Stimulated activated naive CD8-positive, alpha-beta T cell treated with anti-CD3 and anti-CD28 coated beads, Interleukin-15, Interleukin-2, amounts not matched to agents 100 U/mL and 50 U/mL, for 24 hours (primary cell): Measurements from ENCODE around the gene MAPK14.
"Not testable (repeated sequence)": the region's sequence is repeated elsewhere in the genome, so short reads cannot be mapped to it uniquely, and the experiment has no call there.

Experiments used
- ATAC-seq: fragments of 150-1000 bp; cut with Tn5 transposase; one replicate; pipeline ENCODE4 v1.10.0; 2021
- DNase-seq: peaks from one replicate; pipeline ENCODE4 v3.0.0; 2021

Gene MAPK14

DNA sequence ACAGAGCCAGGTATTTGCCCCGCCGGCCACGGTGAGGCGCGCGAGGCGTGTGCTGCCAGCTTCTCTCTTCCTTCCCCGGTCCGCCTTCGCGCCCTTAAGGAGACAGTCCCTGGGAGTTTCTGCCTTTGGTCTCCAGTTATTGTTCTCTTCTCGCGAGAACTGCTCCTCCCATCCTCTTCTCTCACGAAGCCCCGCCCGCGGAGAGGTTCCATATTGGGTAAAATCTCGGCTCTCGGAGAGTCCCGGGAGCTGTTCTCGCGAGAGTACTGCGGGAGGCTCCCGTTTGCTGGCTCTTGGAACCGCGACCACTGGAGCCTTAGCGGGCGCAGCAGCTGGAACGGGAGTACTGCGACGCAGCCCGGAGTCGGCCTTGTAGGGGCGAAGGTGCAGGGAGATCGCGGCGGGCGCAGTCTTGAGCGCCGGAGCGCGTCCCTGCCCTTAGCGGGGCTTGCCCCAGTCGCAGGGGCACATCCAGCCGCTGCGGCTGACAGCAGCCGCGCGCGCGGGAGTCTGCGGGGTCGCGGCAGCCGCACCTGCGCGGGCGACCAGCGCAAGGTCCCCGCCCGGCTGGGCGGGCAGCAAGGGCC is at the start of gene MAPK14:
Gene MAPK14 (plus strand): TSS at position 308 of the 587 bp plus-strand sequence. CDS start 350 bp downstream, outside the sequence.
- DNase-seq (peak; percentile 98), ATAC-seq (peak; percentile 89)

DNA sequence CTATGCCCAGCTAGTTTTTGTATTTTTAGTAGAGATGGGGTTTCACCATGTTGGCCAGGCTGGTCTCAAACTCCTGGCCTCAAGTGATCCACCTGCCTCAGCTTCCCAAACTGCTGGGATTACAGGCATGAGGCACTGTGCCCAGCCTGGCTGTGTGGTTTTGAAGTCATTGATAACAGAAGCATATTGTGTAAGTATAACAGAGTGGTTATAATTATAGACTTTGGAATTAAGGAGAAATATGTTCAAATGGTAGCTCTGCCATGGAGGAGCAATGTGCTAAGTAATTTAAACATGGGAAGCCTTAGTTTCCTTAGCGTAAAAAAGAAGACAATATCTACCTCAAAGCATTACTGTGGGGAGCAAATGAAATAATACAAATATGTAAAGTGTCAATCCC is 47.5 kb upstream of the MAPK14 start:
- not testable (repeated sequence) for DNase-seq, ATAC-seq

DNA sequence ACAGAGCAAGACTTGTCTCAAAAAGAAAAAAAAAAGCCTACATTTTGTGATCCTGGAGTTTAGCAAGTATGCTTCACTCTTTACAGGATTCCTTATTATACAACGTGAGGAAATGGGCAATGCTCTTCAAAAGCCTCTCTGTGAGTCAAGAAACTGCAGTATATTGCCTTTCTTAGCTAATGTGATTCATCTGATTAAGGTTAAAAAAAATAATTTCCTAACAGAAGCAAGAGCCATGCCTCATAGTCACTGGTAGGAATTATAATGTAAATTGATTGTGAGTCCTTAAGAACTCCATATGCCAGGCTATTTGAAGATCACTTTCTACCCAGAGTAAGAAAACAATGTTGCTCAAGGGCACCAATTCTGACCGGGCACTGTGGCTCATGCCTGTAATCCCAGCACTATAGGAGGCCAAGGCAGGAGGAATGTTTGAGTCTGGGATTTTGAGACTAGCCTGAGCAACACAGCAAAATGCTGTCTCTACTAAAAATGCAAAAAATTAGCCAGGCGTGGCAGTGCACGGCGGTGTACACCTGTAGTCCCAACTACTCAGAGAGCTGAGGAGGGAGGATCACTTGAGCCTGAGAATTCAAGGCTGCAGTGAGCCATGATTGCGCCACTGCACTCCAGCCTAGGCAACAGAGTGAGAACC is 46.5 kb upstream of the MAPK14 start:
- DNase-seq (no peak), ATAC-seq (no peak)

- ATAC-seq (no peak), DNase-seq (no peak)
Measured at GRCh38 chr6:35984701-35985100, 42.9 kb upstream of the MAPK14 start.

DNA sequence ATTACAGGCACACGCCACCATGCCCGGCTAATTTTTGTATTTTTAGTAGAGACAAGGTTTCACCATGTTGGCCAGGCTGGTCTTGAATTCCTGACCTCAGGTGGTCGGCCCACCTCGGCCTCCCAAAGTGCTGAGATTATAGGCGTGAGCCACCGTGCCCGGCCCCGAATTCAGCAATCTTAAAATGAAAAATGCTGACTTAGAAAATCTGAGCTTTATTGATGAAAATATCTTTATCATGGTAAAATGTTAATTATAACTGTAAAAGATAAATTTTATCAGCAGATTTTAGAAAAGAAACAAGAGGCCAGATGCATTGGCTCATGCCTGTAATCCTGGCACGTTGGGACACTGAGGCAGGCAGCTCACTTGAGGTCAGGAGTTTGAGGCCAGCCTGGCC is 39.6 kb upstream of the MAPK14 start:
- not testable (repeated sequence) for ATAC-seq

GRCh38 chr6:35993150-35993549 is 34.5 kb upstream of the MAPK14 start:
- DNase-seq (no peak), ATAC-seq (no peak)

More for the DNA sequence above, 39.6 kb upstream of the MAPK14 start:
- not testable (repeated sequence) for DNase-seq

- ATAC-seq (no peak), DNase-seq (no peak)
Measured at GRCh38 chr6:36000451-36000850, 27.2 kb upstream of the MAPK14 start.

GRCh38 chr6:36015666-36016065 is 11.9 kb upstream of the MAPK14 start:
- no peak for ATAC-seq

DNA sequence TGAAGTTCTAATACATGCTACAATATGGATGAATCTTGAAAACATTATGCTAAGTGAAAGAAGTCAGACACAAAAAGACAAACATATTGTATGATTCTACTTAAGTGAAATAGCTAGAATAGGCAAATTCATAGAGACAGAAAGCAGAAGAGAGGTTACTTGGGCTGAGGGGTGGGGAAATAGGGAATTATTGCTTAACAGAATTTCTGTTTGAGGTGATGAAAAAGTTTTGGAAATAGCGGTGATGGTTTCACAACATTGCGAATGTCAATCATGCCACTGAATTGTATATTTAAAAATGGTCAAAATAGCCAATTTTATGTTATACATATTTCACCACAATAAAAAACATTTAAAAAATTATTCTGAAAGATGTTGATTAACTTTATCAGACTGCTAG is 9.3 kb upstream of the MAPK14 start:
- DNase-seq (no peak), ATAC-seq (no peak)

More at GRCh38 chr6:36015666-36016065, 11.9 kb upstream of the MAPK14 start:
- DNase-seq, result no peak

- ATAC-seq (no peak), DNase-seq (no peak)
Measured at GRCh38 chr6:36019167-36019566, 8.4 kb upstream of the MAPK14 start.

GRCh38 chr6:36020154-36020553 is 7.5 kb upstream of the MAPK14 start:
- ATAC-seq, result no peak
- no peak for DNase-seq

DNA sequence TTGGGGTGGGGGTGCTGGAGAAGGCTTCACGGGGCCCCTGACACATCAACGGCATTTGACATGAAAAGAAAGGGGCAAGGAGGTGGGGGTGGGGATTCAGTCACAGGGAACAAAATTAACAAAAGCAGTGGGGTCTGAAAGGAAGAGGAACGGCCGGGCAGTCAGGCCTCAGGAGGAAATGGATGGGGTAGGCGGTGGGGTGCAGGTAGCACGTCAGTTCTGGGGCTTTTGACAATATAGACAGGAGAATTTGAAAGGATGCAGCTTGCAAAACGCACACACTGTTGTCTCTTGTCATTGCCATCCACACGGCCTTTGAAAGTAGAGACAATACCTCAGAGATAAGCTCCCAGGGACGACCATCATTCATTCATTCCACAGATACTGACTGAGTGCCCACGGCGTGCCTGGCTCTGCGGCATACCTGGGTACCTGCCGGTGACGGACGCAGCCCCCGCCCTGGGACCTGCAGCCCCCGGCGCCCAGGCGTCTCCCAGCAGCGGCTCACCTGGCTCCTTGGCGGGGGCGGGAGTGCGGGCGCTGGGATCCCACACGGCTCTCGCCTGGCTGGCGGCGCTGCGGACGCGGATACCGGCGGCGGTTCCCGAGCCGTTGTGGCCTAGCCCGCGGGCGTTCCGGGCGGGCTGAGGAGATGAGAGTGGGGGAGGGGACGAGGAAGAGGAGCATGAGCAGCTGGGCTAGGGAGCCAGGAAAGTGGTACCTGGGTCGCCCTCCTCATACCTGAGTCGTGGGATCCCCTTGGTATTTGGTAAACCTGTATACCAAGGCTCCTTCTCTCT is 3.4 kb upstream of the MAPK14 start, which contains the start of gene SLC26A8:
Gene SLC26A8 (minus strand): TSS at position 646 of the 800 bp plus-strand sequence. CDS start 4,934 bp downstream, outside the sequence.
- peak; percentile 15 for DNase-seq
- no peak for ATAC-seq

DNA sequence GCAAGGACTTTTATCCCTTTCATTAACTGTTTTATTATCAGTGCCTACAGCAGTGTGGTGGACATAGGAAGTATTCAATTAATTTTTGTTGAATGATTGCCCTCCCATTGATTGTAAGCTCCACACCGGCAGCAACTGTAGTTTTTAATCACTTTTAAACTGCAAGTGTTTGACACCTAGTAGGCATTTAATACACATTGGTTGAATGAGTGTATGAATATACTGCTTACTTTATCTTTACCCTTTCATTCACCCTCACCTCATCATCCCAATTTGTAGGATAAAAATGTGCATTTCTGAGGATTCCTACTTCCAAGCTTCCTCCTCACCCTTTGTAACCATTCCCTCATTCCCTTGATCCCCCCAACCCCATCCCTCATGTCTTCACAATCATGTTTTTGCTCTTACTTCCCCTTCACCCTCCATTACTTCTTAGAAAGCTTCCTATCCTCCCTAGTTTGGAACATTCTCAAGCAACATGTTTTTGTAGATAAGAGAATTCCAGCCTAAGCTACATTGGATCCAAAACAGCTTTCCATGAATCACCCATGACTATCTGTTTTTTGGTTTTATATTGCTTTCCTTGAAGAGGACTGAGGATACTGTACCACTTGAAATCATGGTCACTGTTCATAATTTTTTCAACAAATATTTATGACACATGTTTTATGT is 2.2 kb upstream of the MAPK14 start:
- DNase-seq (no peak), ATAC-seq (no peak)

DNA sequence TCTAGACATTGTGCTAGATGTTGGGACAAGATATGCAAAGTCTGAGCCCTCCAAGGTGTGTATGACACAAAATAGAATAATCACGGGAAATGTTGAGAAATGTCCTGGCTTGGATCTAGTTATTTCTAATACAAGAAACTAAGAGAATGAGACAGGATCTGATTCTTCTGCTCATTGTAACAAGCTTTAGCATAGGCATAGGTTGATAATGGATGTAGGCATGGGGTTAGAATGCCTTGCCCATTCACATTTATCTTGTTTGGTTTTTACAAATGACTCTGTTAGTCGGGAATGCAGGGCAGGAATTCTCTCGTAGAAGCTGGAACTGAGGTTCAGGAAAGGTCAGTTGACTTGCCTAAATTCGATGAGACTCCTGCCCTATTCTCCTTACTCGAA is 1.7 kb upstream of the MAPK14 start:
- no peak for DNase-seq

GRCh38 chr6:36028088-36028876 is 674 bp downstream of the MAPK14 start:
- DNase-seq (peak; percentile 46), ATAC-seq (peak; percentile 10)

More for the DNA sequence above, 1.7 kb upstream of the MAPK14 start:
- ATAC-seq, result no peak

GRCh38 chr6:36028877-36029324 is 1.3 kb downstream of the MAPK14 start:
- DNase-seq (peak; percentile 77), ATAC-seq (peak; percentile 58)

GRCh38 chr6:36029464-36029863 is 1.9 kb downstream of the MAPK14 start:
- DNase-seq, result no peak
- no peak for ATAC-seq

- DNase-seq, result no peak
- no peak for ATAC-seq
Measured at GRCh38 chr6:36032261-36032660, 4.7 kb downstream of the MAPK14 start.

- DNase-seq, ATAC-seq: not testable (repeated sequence)
Measured at GRCh38 chr6:36033144-36033543, 5.5 kb downstream of the MAPK14 start.

DNA sequence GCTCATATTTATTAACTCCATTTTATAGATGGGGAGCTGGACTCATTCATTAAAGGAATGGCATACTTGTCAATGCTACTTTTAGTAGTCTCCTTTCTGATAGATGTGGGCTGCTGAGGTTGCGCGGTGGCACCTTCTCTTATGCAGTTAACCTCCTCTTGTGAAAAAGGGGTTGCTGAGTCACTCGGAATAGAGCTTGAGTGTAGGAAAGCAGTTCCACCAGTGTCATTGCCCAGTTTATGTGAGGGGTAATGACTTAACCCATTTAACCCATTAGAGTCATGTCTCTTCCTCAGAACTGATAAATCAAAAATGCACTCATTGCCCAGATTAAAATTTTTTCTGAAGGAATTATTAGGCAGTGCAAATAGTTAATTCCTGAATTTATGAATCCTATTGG is 6.3 kb downstream of the MAPK14 start:
- DNase-seq, result peak; percentile 47
- peak; percentile 91 for ATAC-seq

GRCh38 chr6:36034441-36034840 is 6.8 kb downstream of the MAPK14 start:
- DNase-seq (no peak), ATAC-seq (no peak)
